ENCODE data around the gene ARGLU1.

- TF ChIP-seq CTCF (conservative IDR thresholded peaks at IDR 0.05; ENCODE audit: low read depth, low read length), result no peak
- TF ChIP-seq EZH2 (IDR thresholded peaks at IDR 0.05; ENCODE audit: low read length, unreplicated experiment), result no peak
Measured at GRCh38 chr13:106541826-106542225, 26.1 kb downstream of the ARGLU1 start.

Measured in PC-3 (cell line).